ENCODE measurements around the gene RRAGC.
A peak's percentile ranks its signal among the peaks of the same experiment; 100 is the strongest.
"Not testable (repeated sequence)": the region's sequence is repeated elsewhere in the genome, so short reads cannot be mapped to it uniquely, and the experiment has no call there.

RRAGC gene

GRCh38 chr1:38815903-38816627 is 43.5 kb downstream of the RRAGC start:
- peak; percentile 99 for DNase-seq

GRCh38 chr1:38814984-38815464 is 44.5 kb downstream of the RRAGC start:
- no peak for DNase-seq

- DNase-seq: no peak
Measured at GRCh38 chr1:38814444-38814983, 45.1 kb downstream of the RRAGC start.

GRCh38 chr1:38812981-38813380 is 46.6 kb downstream of the RRAGC start:
- no peak for DNase-seq

GRCh38 chr1:38811466-38811865 is 48.1 kb downstream of the RRAGC start:
- not testable (repeated sequence) for DNase-seq

GRCh38 chr1:38806090-38806489 is 53.5 kb downstream of the RRAGC start:
- no peak for DNase-seq

GRCh38 chr1:38805036-38805435 is 54.5 kb downstream of the RRAGC start:
- no peak for DNase-seq

GRCh38 chr1:38804062-38804886 is 55.3 kb downstream of the RRAGC start:
- peak; percentile 97 for DNase-seq

- no peak for DNase-seq
Measured at GRCh38 chr1:38803647-38804046, 55.9 kb downstream of the RRAGC start.

GRCh38 chr1:38800720-38801671 is 58.6 kb downstream of the RRAGC start:
- no peak for DNase-seq

GRCh38 chr1:38793299-38793698 is 66.3 kb downstream of the RRAGC start:
- no peak for DNase-seq

- DNase-seq: no peak
Measured at GRCh38 chr1:38791892-38792291, 67.7 kb downstream of the RRAGC start.

- DNase-seq: no peak
Measured at GRCh38 chr1:38791164-38791515, 68.4 kb downstream of the RRAGC start.

GRCh38 chr1:38790422-38791163 is 69.0 kb downstream of the RRAGC start:
- DNase-seq: no peak

- DNase-seq: peak; percentile 98
Measured at GRCh38 chr1:38789498-38790169, 69.9 kb downstream of the RRAGC start.

- no peak for DNase-seq
Measured at GRCh38 chr1:38788341-38789336, 70.9 kb downstream of the RRAGC start.
